ENCODE measurements around the gene GALNT1.

DNA sequence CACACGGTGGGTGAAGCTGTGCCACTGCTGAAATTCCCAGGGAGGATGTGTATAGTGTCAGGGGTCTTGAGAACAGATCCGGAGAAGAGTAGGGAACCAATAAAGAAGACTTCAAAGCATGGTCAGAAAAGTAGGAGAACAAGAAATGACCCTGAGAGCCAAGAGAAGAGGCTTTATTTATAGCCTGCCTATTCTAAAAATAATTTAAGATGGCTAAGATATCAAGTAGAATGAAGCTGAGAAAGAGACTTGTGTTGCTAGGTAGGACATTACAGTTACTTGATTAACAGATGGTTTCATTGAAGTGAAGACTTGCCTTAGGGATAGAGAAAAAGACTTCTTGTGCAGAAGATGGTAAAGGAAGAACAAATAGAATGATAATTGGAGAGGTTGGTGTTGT lies 43.7 kb downstream of the GALNT1 start:
- TF ChIP-seq EZH2 (IDR thresholded peaks at IDR 0.05), result no peak
- no peak for TF ChIP-seq EZH2phosphoT487 (IDR thresholded peaks at IDR 0.05; ENCODE audit: borderline replicate concordance)
